Measurements from ENCODE around the gene G0S2. TPM values are rescaled to one million over a fixed set of nuclear protein-coding genes. Genes with fewer than 3 reads are reported as not detected.
A peak's percentile ranks its signal among the peaks of the same experiment; 100 is the strongest.

Gene G0S2
- total and polyA plus RNA-seq, 9 of the 15 experiments (the other 6 are each of a cell fraction or from before 2014, with no cell fraction given) = 0.18 to 65.6 (median 11.4) TPM

DNA sequence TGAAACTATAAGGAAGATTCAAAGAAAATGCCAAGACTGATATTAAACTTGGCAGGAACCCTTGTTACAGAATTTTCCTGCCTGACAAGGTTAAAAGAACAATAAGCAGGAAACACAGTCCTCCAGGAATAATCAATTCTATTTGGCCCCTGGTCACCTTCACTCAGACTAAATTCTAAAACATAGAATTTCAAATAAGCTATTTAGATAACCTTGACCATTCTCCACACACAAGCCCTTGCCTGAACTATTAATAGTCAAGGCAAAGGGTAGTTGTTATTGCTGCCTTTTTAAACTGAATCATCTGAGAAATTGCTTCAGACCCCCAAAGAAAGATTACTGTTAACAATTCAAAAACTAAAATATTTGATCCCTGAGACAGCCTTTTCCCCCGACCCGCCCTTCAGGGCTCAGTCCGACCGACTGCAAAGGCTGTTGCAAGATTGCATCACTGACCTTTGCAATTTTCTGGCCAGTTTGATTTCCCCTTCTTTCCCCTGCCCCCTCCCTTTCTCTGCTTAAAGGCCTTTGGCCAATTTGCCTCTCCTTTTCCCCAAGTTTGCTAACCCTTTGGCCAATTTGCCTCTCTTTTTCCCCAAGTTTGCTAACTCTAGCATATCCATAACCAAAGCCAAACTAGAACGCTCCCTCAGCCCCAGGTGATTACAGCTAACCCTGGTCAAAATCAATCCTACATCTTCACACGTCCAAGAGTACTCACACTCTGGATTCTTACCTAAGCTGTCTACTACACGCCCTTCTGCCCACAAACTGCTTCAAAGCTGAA, 1.4 kb upstream of the G0S2 start (continued):
- TF ChIP-seq SRSF1 (IDR thresholded peaks at IDR 0.05; ENCODE audit: low read depth, low read length) (no peak), ETV1 (tag; conservative IDR thresholded peaks at IDR 0.05; ENCODE audit: low read depth) (no peak; the same call in 1 of the 2 replicates), ARID3A (IDR thresholded peaks at IDR 0.05; ENCODE audit: borderline replicate concordance, low read depth, low read length) (peak; percentile 47; the same call in 1 of the 2 replicates), NR2C2 (CRISPR knock-in tag; IDR thresholded peaks at IDR 0.05) (no peak), NR2C2 (tag; IDR thresholded peaks at IDR 0.05) (peak; percentile 68), ZNF766 (CRISPR knock-in tag; conservative IDR thresholded peaks at IDR 0.05) (no peak; the same call in 1 of the 2 replicates), SRF (CRISPR knock-in tag; IDR thresholded peaks at IDR 0.05) (no peak), HCFC1 (IDR thresholded peaks at IDR 0.05; ENCODE audit: low read depth, low read length) (0 out of 2 replicates have a peak, but pooled peaks have one; percentile 34), KLF13 (tag; IDR thresholded peaks at IDR 0.05; ENCODE audit: borderline replicate concordance, low read depth) (no peak), POLR2AphosphoS2 (IDR thresholded peaks at IDR 0.05; ENCODE audit: low read length) (no peak), HDAC8 (tag; IDR thresholded peaks at IDR 0.05) (peak; percentile 66; the same call in 1 of the 2 replicates), ZBTB33 (CRISPR knock-in tag; IDR thresholded peaks at IDR 0.05) (no peak), ZNF124 (CRISPR knock-in tag; IDR thresholded peaks at IDR 0.05) (no peak), RCOR1 (IDR thresholded peaks at IDR 0.05; ENCODE audit: borderline replicate concordance in 1 of 2, low read depth in 2 of 2, low read length in 2 of 2) (peak in 1 of 2 experiments; percentile 71; a peak in 1 of 4 replicates), RFX5 (IDR thresholded peaks at IDR 0.05; ENCODE audit: low read depth, low read length) (no peak)
- TF ChIP-seq, protein P1, sequence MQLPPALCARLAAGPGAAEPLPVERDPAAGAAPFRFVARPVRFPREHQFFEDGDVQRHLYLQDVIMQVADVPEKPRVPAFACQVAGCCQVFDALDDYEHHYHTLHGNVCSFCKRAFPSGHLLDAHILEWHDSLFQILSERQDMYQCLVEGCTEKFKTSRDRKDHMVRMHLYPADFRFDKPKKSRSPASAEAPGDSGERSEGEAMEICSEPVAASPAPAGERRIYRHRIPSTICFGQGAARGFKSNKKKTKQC (CRISPR knock-in tag; IDR thresholded peaks at IDR 0.05) = no peak
- TF ChIP-seq, protein P2, sequence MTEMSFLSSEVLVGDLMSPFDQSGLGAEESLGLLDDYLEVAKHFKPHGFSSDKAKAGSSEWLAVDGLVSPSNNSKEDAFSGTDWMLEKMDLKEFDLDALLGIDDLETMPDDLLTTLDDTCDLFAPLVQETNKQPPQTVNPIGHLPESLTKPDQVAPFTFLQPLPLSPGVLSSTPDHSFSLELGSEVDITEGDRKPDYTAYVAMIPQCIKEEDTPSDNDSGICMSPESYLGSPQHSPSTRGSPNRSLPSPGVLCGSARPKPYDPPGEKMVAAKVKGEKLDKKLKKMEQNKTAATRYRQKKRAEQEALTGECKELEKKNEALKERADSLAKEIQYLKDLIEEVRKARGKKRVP (CRISPR knock-in tag; IDR thresholded peaks at IDR 0.05) = peak; percentile 98
- TF ChIP-seq, protein P3, sequence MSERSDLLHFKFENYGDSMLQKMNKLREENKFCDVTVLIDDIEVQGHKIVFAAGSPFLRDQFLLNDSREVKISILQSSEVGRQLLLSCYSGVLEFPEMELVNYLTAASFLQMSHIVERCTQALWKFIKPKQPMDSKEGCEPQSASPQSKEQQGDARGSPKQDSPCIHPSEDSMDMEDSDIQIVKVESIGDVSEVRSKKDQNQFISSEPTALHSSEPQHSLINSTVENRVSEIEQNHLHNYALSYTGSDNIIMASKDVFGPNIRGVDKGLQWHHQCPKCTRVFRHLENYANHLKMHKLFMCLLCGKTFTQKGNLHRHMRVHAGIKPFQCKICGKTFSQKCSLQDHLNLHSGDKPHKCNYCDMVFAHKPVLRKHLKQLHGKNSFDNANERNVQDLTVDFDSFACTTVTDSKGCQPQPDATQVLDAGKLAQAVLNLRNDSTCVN (CRISPR knock-in tag; IDR thresholded peaks at IDR 0.05) = 0 out of 2 replicates have a peak, but pooled peaks have one; percentile 20
- TF ChIP-seq, protein P4, sequence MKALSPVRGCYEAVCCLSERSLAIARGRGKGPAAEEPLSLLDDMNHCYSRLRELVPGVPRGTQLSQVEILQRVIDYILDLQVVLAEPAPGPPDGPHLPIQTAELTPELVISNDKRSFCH (CRISPR knock-in tag; IDR thresholded peaks at IDR 0.05) = no peak
- TF ChIP-seq, protein P4 (tag; IDR thresholded peaks at IDR 0.05) = peak; percentile 86

Data from K562 (cell line).